Endothelial cell of umbilical vein (primary cell): ENCODE results near the gene CD300LG. TPM values are rescaled to one million over a fixed set of nuclear protein-coding genes. Genes with fewer than 3 reads are reported as not detected.

ENCODE experiments used
- BruUV-seq: library from RNA; stranded (reverse); fragments of 400-500 nt; replicated peaks from 2 replicates; lab custom pipeline; 2021; lab: Mats Ljungman, UMichigan
- CTCF ChIA-PET: fragments of 300-600, 350-600 bp; sonication (Branson Sonifier 250); formaldehyde crosslinking; loops from one replicate; lab custom pipeline; 2021; ENCODE audit warnings: antibody characterized with exemption, inconsistent platforms; lab: Charles Lee
- POLR2A ChIA-PET: fragments of 300-600, 350-600 bp; sonication (Branson Sonifier 250); formaldehyde crosslinking; loops from one replicate; lab custom pipeline; 2021; ENCODE audit warnings: antibody characterized with exemption, inconsistent platforms; lab: Charles Lee
- DNase-seq: peaks from one replicate; pipeline ENCODE4 v3.0.0-alpha.2; 2011; ENCODE audit warnings: low read depth, low spot score
- FAIRE-seq: peaks from 2 replicates; lab custom pipeline; 2011; peaks lifted over from hg19 to GRCh38; lab: Jason Lieb, UNC
- H2AFZ ChIP-seq: 2 replicates; pipeline ENCODE4 v1.6.0; 2012; ENCODE audit warnings: low read depth, low read length, control low read depth, inconsistent platforms
- H3K27ac ChIP-seq: 2 replicates; pipeline ENCODE4 v1.5.1; 2011; ENCODE audit warnings: low read depth, mild to moderate bottlenecking, control low read depth, low read length, moderate library complexity; ENCODE audit not compliant: insufficient read depth
- H3K27me3 ChIP-seq, 2 experiments: 2 replicates each; pipeline versions ENCODE4 v1.6.0 to v1.6.1; 2011; ENCODE audit warnings: low read length in 2 of 2, mixed read lengths in 1 of 2; ENCODE audit not compliant: control insufficient read depth in 2 of 2, insufficient read depth in 2 of 2
- H3K36me3 ChIP-seq, 2 experiments: 2 replicates in 1 of 2; 3 replicates in 1 of 2; pipeline ENCODE4 v1.5.1; 2011; ENCODE audit warnings: low read length in 2 of 2, mild to moderate bottlenecking in 1 of 2, moderate library complexity in 1 of 2; ENCODE audit not compliant: control insufficient read depth in 2 of 2, insufficient read depth in 2 of 2; ENCODE audit errors: extremely low read depth in 1 of 2
- H3K4me1 ChIP-seq: 3 replicates; pipeline ENCODE4 v1.5.1; 2011; ENCODE audit warnings: mild to moderate bottlenecking, low read length; ENCODE audit not compliant: control insufficient read depth, insufficient read depth; ENCODE audit errors: extremely low read depth
- H3K4me2 ChIP-seq: 2 replicates; pipeline ENCODE4 v1.6.1; 2011; ENCODE audit warnings: low read length, control low read depth, mixed read lengths; ENCODE audit not compliant: insufficient read depth
- H3K4me3 ChIP-seq, 3 experiments: fragments of 200-600 bp in 1 of 3; sonication (generic), shearing (Covaris generic) in 1 of 3; replicated peaks in 1 of 3; 2 replicates each; pipeline ENCODE4 v1.5.1; 2011 to 2016; ENCODE audit warnings: control low read depth in 3 of 3, low read length in 3 of 3, mild to moderate bottlenecking in 2 of 3, inconsistent platforms in 1 of 3, low read depth in 1 of 3, moderate library complexity in 1 of 3; ENCODE audit not compliant: insufficient read depth in 1 of 3
- H3K79me2 ChIP-seq: 2 replicates; pipeline ENCODE4 v1.6.0; 2012; ENCODE audit warnings: low read length, inconsistent platforms; ENCODE audit not compliant: control insufficient read depth, insufficient read depth
- H3K9ac ChIP-seq: replicated peaks from 2 replicates; pipeline ENCODE3; 2011; ENCODE audit warnings: low read length, control low read depth; ENCODE audit not compliant: insufficient read depth; ENCODE audit errors: extremely low read depth
- H3K9me1 ChIP-seq: replicated peaks from 3 replicates; pipeline ENCODE4 v1.6.0; 2011; ENCODE audit warnings: mild to moderate bottlenecking, low read length; ENCODE audit not compliant: control insufficient read depth, insufficient read depth; ENCODE audit errors: extremely low read depth
- H3K9me3 ChIP-seq: replicated peaks from 2 replicates; pipeline ENCODE4 v1.5.1; 2012; ENCODE audit warnings: low read length, inconsistent platforms; ENCODE audit not compliant: control insufficient read depth, insufficient read depth
- H4K20me1 ChIP-seq: replicated peaks from 2 replicates; pipeline ENCODE3; 2011; ENCODE audit warnings: mild to moderate bottlenecking, low read length; ENCODE audit not compliant: control insufficient read depth, insufficient read depth; ENCODE audit errors: extremely low read depth
- CTCF ChIP-seq, 2 donors: IDR thresholded peaks; 1 replicate in 1 of 2; 2 replicates in 1 of 2; pipeline ENCODE4 v1.5.1; 2011; ENCODE audit warnings: low read length in 2 of 2, mild to moderate bottlenecking in 2 of 2, moderate library complexity in 2 of 2, control low read depth in 1 of 2, inconsistent platforms in 1 of 2, low read depth in 1 of 2; ENCODE audit not compliant: insufficient read depth in 1 of 2; ENCODE audit errors: extremely low read depth in 1 of 2
- EZH2 ChIP-seq: IDR thresholded peaks from 2 replicates; pipeline ENCODE4 v1.6.1; 2012; ENCODE audit warnings: borderline replicate concordance, low read depth, mild to moderate bottlenecking, moderate library complexity, low read length, inconsistent platforms; ENCODE audit not compliant: severe bottlenecking
- FOS ChIP-seq: IDR thresholded peaks from 2 replicates; pipeline ENCODE4 v1.6.1; 2011; ENCODE audit warnings: mild to moderate bottlenecking, low read length, moderate library complexity, borderline replicate concordance; ENCODE audit not compliant: insufficient read depth
- GATA2 ChIP-seq: IDR thresholded peaks from 2 replicates; pipeline ENCODE4 v1.7.0; 2011; ENCODE audit warnings: low read depth, mild to moderate bottlenecking, moderate library complexity, mixed read lengths, low read length; ENCODE audit not compliant: insufficient read length, insufficient read depth
- JUN ChIP-seq: IDR thresholded peaks from 2 replicates; pipeline ENCODE4 v1.6.1; 2011; ENCODE audit warnings: borderline replicate concordance, low read depth; ENCODE audit not compliant: insufficient read length, insufficient read depth
- MAX ChIP-seq: IDR thresholded peaks from 2 replicates; pipeline ENCODE4 v1.6.1; 2011; ENCODE audit not compliant: insufficient read depth, insufficient read length
- MYC ChIP-seq: IDR thresholded peaks from one replicate; pipeline ENCODE4 v1.6.1; 2011; ENCODE audit warnings: mild to moderate bottlenecking, low read depth, low read length
- POLR2A ChIP-seq: IDR thresholded peaks from 2 replicates; pipeline ENCODE4 v1.6.1; 2012; ENCODE audit warnings: low read depth, mild to moderate bottlenecking, control low read depth, low read length
- POLR2AphosphoS5 ChIP-seq: IDR thresholded peaks from 2 replicates; pipeline ENCODE4 v1.6.1; 2012; ENCODE audit warnings: low read depth, mild to moderate bottlenecking, control low read depth, low read length, moderate library complexity; ENCODE audit not compliant: insufficient read depth
- dilution Hi-C: fragments of 300-500 bp; cut with MboI; formaldehyde crosslinking; loops from one replicate; pipeline ENCODE4 v1.15.0; 2019; ENCODE audit warnings: low sequenced_read_pairs; ENCODE audit not compliant: extremely low pct_ligation_motif_present
- intact Hi-C: fragments of 100-400 bp; cut with micrococcal nuclease; formaldehyde crosslinking; loops from one replicate; pipeline ENCODE4 v1.10.0; 2022
- polyA plus RNA-seq, 4 experiments: library from polyadenylated mRNA; depleted of rRNA in 3 of 4; stranded (reverse) in 3 of 4; unstranded in 1 of 4; fragments of >200 nt; gene quantifications; 2 replicates each; pipeline versions ENCODE4 v1.2.1 to v1.2.3, GENCODE V29; 2011 to 2012; ENCODE audit warnings: missing spikeins in 1 of 4
- total RNA-seq: library from RNA; stranded (reverse); gene quantifications from 2 replicates; pipeline ENCODE4 v1.2.3, GENCODE V29; 2021

Gene CD300LG
- total and polyA plus RNA-seq, 2 donors (not counting 3 experiments of a cell fraction or from before 2014, with no cell fraction given) = not detected

GRCh38 chr17:43871946-43872690, 25.1 kb downstream of the CD300LG start:
- Histone ChIP-seq H3K4me2 (no peak overlapping the region), H3K9ac (no peak overlapping the region), H3K4me3 (no peak overlapping the region), H3K36me3 (no peaks in the 10 kb centered on the region), H3K79me2 (no peaks in the 10 kb centered on the region), H2AFZ (no peak overlapping the region), H3K27me3 (peaks cover 6 to 20% of the 10 kb centered on the region in 2 experiments), H3K9me1 (no peaks in the 10 kb centered on the region), H3K9me3 (no peaks in the 10 kb centered on the region), H4K20me1 (no peaks in the 10 kb centered on the region), H3K27ac (no peak overlapping the region), H3K4me1 (no peaks in the 10 kb centered on the region)
- no peak for DNase-seq
- TF ChIP-seq FOS = no peak
- TF ChIP-seq EZH2 = no peak
- TF ChIP-seq MAX = no peak
- CTCF ChIA-PET = no interaction called here
- dilution Hi-C loops = no loop called here
- BruUV-seq = no TSS peak
- no peak for FAIRE-seq
- POLR2A ChIA-PET = no interaction called here
- intact Hi-C loops = no loop called here

- Histone ChIP-seq H4K20me1 (no peaks in the 10 kb centered on the region), H3K27me3 (peaks cover 6 to 15% of the 10 kb centered on the region in 2 experiments), H3K4me3 (no peak overlapping the region), H3K9ac (no peak overlapping the region), H3K9me3 (no peaks in the 10 kb centered on the region), H3K4me2 (no peak overlapping the region), H3K27ac (no peak overlapping the region), H3K9me1 (no peaks in the 10 kb centered on the region), H3K36me3 (no peaks in the 10 kb centered on the region), H2AFZ (no peak overlapping the region), H3K4me1 (no peaks in the 10 kb centered on the region), H3K79me2 (no peaks in the 10 kb centered on the region)
- FAIRE-seq = no peak
- TF ChIP-seq POLR2AphosphoS5 = no peak
- no peak for TF ChIP-seq GATA2
- no peak for TF ChIP-seq FOS
- TF ChIP-seq POLR2A = no peak
- TF ChIP-seq MYC = no peak
- TF ChIP-seq EZH2 = no peak
- no peak for TF ChIP-seq JUN
- TF ChIP-seq MAX = no peak
- no peak for TF ChIP-seq CTCF (IDR thresholded peaks at IDR 0.05; ENCODE audit: extremely low read depth in 1 of 2, insufficient read depth in 1 of 2, low read depth in 1 of 2, low read length in 2 of 2)
- intact Hi-C loops = no loop called here
- POLR2A ChIA-PET = no interaction called here
- CTCF ChIA-PET = no interaction called here
- no peak for DNase-seq
- BruUV-seq = no TSS peak
- dilution Hi-C loops = no loop called here
These were observed 26.1 kb downstream of the CD300LG start for GRCh38 chr17:43873091-43873490.
